ENCODE data around the gene TXNDC11. TPM values are rescaled to one million over a fixed set of nuclear protein-coding genes. Genes with fewer than 3 reads are reported as not detected.

Gene TXNDC11
- total RNA-seq, 1 experiment from 2014 or later: 51.3 TPM

GRCh38 chr16:11649276-11649675 is 93.4 kb downstream of the TXNDC11 start:
- CTCF ChIA-PET: interaction anchor here (0.9 kb wide), 1 partner anchor 16 kb away, joined by 3 read pairs; no protein-coding TSS in a partner anchor
- no TSS peak for BruUV-seq (replicated peaks)
- H3K36me3 Mint-ChIP-seq (ENCODE audit: insufficient read depth, unreplicated experiment): peaks cover 11% of the 10 kb centered on the region

GRCh38 chr16:11642765-11643116 is 99.9 kb downstream of the TXNDC11 start:
- CTCF ChIA-PET: interaction anchor here (0.6 to 2.1 kb wide), 4 partner anchors 8 to 111 kb away, joined by 3 to 12 read pairs (median 6); no protein-coding TSS in a partner anchor

More at GRCh38 chr16:11649276-11649675, 93.4 kb downstream of the TXNDC11 start:
- Mint-ChIP-seq H3K27ac (ENCODE audit: unreplicated experiment) (no peak overlapping the region), H3K27me3 (ENCODE audit: unreplicated experiment) (no peaks in the 10 kb centered on the region), H3K9me3 (ENCODE audit: low read depth, unreplicated experiment) (no peaks in the 10 kb centered on the region), H3K4me1 (ENCODE audit: low read depth, unreplicated experiment) (peaks cover 14% of the 10 kb centered on the region), H3K4me3 (ENCODE audit: low read depth, unreplicated experiment) (no peak overlapping the region)
- intact Hi-C loops (cut with micrococcal nuclease; ENCODE audit: unreplicated experiment): no loop called here
- TF ChIP-seq CTCF (IDR thresholded peaks at IDR 0.05; ENCODE audit: unreplicated experiment): no peak
- no peak for DNase-seq

GRCh38 chr16:11640987-11641817 is 101.5 kb downstream of the TXNDC11 start:
- H3K4me3 Mint-ChIP-seq (ENCODE audit: low read depth, unreplicated experiment): peak overlapping the region; percentile 44
- peak overlapping the region; percentile 99 for H3K27ac Mint-ChIP-seq (ENCODE audit: unreplicated experiment)
- H3K4me1 Mint-ChIP-seq (ENCODE audit: low read depth, unreplicated experiment): peaks cover 51% of the 10 kb centered on the region
- intact Hi-C loops (cut with micrococcal nuclease; ENCODE audit: unreplicated experiment): loop anchor here (1.0 to 2.0 kb wide), 5 partner anchors 26 to 244 kb away; no protein-coding TSS in a partner anchor
- TSS peak; percentile 78 for BruUV-seq (replicated peaks)
- peak; percentile 90 for TF ChIP-seq CTCF (IDR thresholded peaks at IDR 0.05; ENCODE audit: unreplicated experiment)
- CTCF ChIA-PET: interaction anchor here (0.6 to 2.5 kb wide), 14 partner anchors 10 to 268 kb away, joined by 3 to 20 read pairs (median 8); partner anchors contain the start of gene LITAF
- H3K9me3 Mint-ChIP-seq (ENCODE audit: low read depth, unreplicated experiment): no peaks in the 10 kb centered on the region
- peak; percentile 67 for DNase-seq
- H3K27me3 Mint-ChIP-seq (ENCODE audit: unreplicated experiment): no peaks in the 10 kb centered on the region
- peaks cover 24% of the 10 kb centered on the region for H3K36me3 Mint-ChIP-seq (ENCODE audit: insufficient read depth, unreplicated experiment)

More at GRCh38 chr16:11642765-11643116, 99.9 kb downstream of the TXNDC11 start:
- Mint-ChIP-seq H3K27ac (ENCODE audit: unreplicated experiment) (peak overlapping the region; percentile 40), H3K4me1 (ENCODE audit: low read depth, unreplicated experiment) (peaks cover 37% of the 10 kb centered on the region), H3K9me3 (ENCODE audit: low read depth, unreplicated experiment) (no peaks in the 10 kb centered on the region), H3K4me3 (ENCODE audit: low read depth, unreplicated experiment) (no peak overlapping the region), H3K36me3 (ENCODE audit: insufficient read depth, unreplicated experiment) (peaks cover 24% of the 10 kb centered on the region), H3K27me3 (ENCODE audit: unreplicated experiment) (no peaks in the 10 kb centered on the region)
- no TSS peak for BruUV-seq (replicated peaks)
- intact Hi-C loops (cut with micrococcal nuclease; ENCODE audit: unreplicated experiment): no loop called here
- DNase-seq: no peak
- TF ChIP-seq CTCF (IDR thresholded peaks at IDR 0.05; ENCODE audit: unreplicated experiment): no peak

- no peaks in the 10 kb centered on the region for H3K9me3 Mint-ChIP-seq (ENCODE audit: low read depth, unreplicated experiment)
- TSS peak; percentile 82 for BruUV-seq (replicated peaks)
- H3K27ac Mint-ChIP-seq (ENCODE audit: unreplicated experiment): peak overlapping the region; percentile 99
Observed at GRCh38 chr16:11639925-11640899, 102.4 kb downstream of the TXNDC11 start.

More at GRCh38 chr16:11639925-11640899, 102.4 kb downstream of the TXNDC11 start:
- TF ChIP-seq CTCF (IDR thresholded peaks at IDR 0.05; ENCODE audit: unreplicated experiment): no peak
- peak; percentile 87 for DNase-seq
- Mint-ChIP-seq H3K4me1 (ENCODE audit: low read depth, unreplicated experiment) (peaks cover 57% of the 10 kb centered on the region), H3K27me3 (ENCODE audit: unreplicated experiment) (no peaks in the 10 kb centered on the region), H3K4me3 (ENCODE audit: low read depth, unreplicated experiment) (peak overlapping the region; percentile 44), H3K36me3 (ENCODE audit: insufficient read depth, unreplicated experiment) (peaks cover 24% of the 10 kb centered on the region)
- intact Hi-C loops (cut with micrococcal nuclease; ENCODE audit: unreplicated experiment): loop anchor here (1.0 to 2.0 kb wide), 4 partner anchors 25 to 243 kb away; no protein-coding TSS in a partner anchor
- CTCF ChIA-PET: interaction anchor here (0.6 to 2.5 kb wide), 21 partner anchors 9 to 267 kb away, joined by 3 to 20 read pairs (median 6); partner anchors contain the start of gene LITAF
